ENCODE results near the gene POMP. TPM values are rescaled to one million over a fixed set of nuclear protein-coding genes. Genes with fewer than 3 reads are reported as not detected.

The POMP gene
- total RNA-seq, 1 experiment from 2014 or later: 107 TPM

- TF ChIP-seq YY1 (IDR thresholded peaks at IDR 0.05; ENCODE audit: extremely low read depth, insufficient replicate concordance, low read depth, low read length): no peak
- TF ChIP-seq POLR2AphosphoS5 (IDR thresholded peaks at IDR 0.05; ENCODE audit: low read depth, low read length): no peak
These were observed 8.6 kb upstream of the POMP start (continued) for GRCh38 chr13:28650284-28650683.

GRCh38 chr13:28651810-28652401 is 7.0 kb upstream of the POMP start:
- ATAC-seq (no peak), DNase-seq (ENCODE audit: low read depth, low spot score) (no peak)
- Histone ChIP-seq H3K4me1 (ENCODE audit: control insufficient read depth in 1 of 2, insufficient read depth in 2 of 2, low read length in 2 of 2) (peaks cover 0 to 7% of the 10 kb centered on the region in 2 experiments; a peak in 1 of 4 replicates), H4K20me1 (ENCODE audit: insufficient read depth) (no peaks in the 10 kb centered on the region), H3K27ac (ENCODE audit: low read depth, low read length) (no peak overlapping the region), H3K9me2 (ENCODE audit: insufficient read depth) (no peaks in the 10 kb centered on the region), H3K4me2 (ENCODE audit: low read length) (no peak overlapping the region), H3K9me3 (ENCODE audit: control insufficient read depth in 1 of 2, insufficient read depth in 1 of 2, low read depth in 1 of 2, low read length in 2 of 2) (no peaks in the 10 kb centered on the region), H3K27me3 (ENCODE audit: insufficient read depth, low read length) (no peaks in the 10 kb centered on the region), H2AFZ (ENCODE audit: low read depth, low read length, poor library complexity, severe bottlenecking) (no peak overlapping the region), H3K4me3 (replicated peaks in 1 of 2; ENCODE audit: low read depth in 1 of 2, low read length in 2 of 2) (no peak overlapping the region), H3K36me3 (ENCODE audit: control insufficient read depth in 1 of 2, insufficient read depth in 2 of 2, low read length in 2 of 2) (no peaks in the 10 kb centered on the region), H3K9ac (ENCODE audit: low read length) (no peak overlapping the region), H3K79me2 (ENCODE audit: insufficient read depth, low read length) (peaks cover 19% of the 10 kb centered on the region)
- TF ChIP-seq JUND (IDR thresholded peaks at IDR 0.05) (no peak), ZFX (IDR thresholded peaks at IDR 0.05) (no peak), FOSL1 (IDR thresholded peaks at IDR 0.05; ENCODE audit: low read depth) (no peak), POLR2A (IDR thresholded peaks at IDR 0.05; ENCODE audit: borderline replicate concordance, extremely low read depth, insufficient read depth, insufficient read length) (no peak), MAX (IDR thresholded peaks at IDR 0.05) (no peak), EGR1 (IDR thresholded peaks at IDR 0.05; ENCODE audit: low read depth) (no peak), ELF1 (IDR thresholded peaks at IDR 0.05; ENCODE audit: borderline replicate concordance, low read depth) (no peak), EZH2phosphoT487 (IDR thresholded peaks at IDR 0.05; ENCODE audit: borderline replicate concordance) (no peak), TCF7L2 (IDR thresholded peaks at IDR 0.05; ENCODE audit: borderline replicate concordance, extremely low read depth, insufficient read depth, insufficient read length) (no peak), CBX3 (IDR thresholded peaks at IDR 0.05; ENCODE audit: low read depth) (no peak), EZH2 (IDR thresholded peaks at IDR 0.05) (no peak), CEBPB (IDR thresholded peaks at IDR 0.05; ENCODE audit: low read depth) (no peak), SP1 (IDR thresholded peaks at IDR 0.05; ENCODE audit: low read depth) (no peak), ATF3 (IDR thresholded peaks at IDR 0.05) (no peak), CTCF (IDR thresholded peaks at IDR 0.05 in 2 of 3, conservative IDR thresholded peaks at IDR 0.05 in 1 of 3; ENCODE audit: borderline replicate concordance in 1 of 3, insufficient read depth in 1 of 3, low read depth in 2 of 3, low read length in 2 of 3) (no peak), ZBTB33 (IDR thresholded peaks at IDR 0.05; ENCODE audit: extremely low read depth, insufficient replicate concordance, low read length) (no peak), SIN3A (IDR thresholded peaks at IDR 0.05; ENCODE audit: low read depth) (no peak)
- no TSS peak for BruUV-seq (replicated peaks)
- POLR2A ChIA-PET: no interaction called here
- CTCF ChIA-PET: no interaction called here
- RAD21 ChIA-PET (ENCODE audit: low non-redundant PET in 1 of 2, low total read pairs in 2 of 2, uncharacterized antibody in 2 of 2, unreplicated experiment in 2 of 2): no interaction called here
- intact Hi-C loops (cut with micrococcal nuclease): no loop called here

Measured in HCT116 (cell line).